Fibroblast of lung (primary cell): ENCODE measurements around the gene PDZD7. TPM values are rescaled to one million over a fixed set of nuclear protein-coding genes. Genes with fewer than 3 reads are reported as not detected.
"Not testable (repeated sequence)": the region's sequence is repeated elsewhere in the genome, so short reads cannot be mapped to it uniquely, and the experiment has no call there.

Experiments used
- DNase-seq, 2 donors: peaks; one replicate each; pipeline versions ENCODE4 v3.0.0 to v3.0.0-alpha.2; 2010; ENCODE audit warnings: low read depth in 2 of 2
- H2AFZ ChIP-seq: 2 replicates; pipeline ENCODE4 v1.5.1; 2012; ENCODE audit warnings: low read length, control low read depth, inconsistent platforms
- H3K27ac ChIP-seq: 2 replicates; pipeline ENCODE4 v1.5.1; 2011; ENCODE audit warnings: low read length, control low read depth; ENCODE audit not compliant: insufficient read depth
- H3K27me3 ChIP-seq: 2 replicates; pipeline ENCODE4 v1.5.1; 2011; ENCODE audit warnings: mild to moderate bottlenecking, low read length; ENCODE audit not compliant: control insufficient read depth, insufficient read depth
- H3K36me3 ChIP-seq: 2 replicates; pipeline ENCODE4 v1.5.1; 2011; ENCODE audit warnings: low read length; ENCODE audit not compliant: control insufficient read depth, insufficient read depth
- H3K4me1 ChIP-seq: 2 replicates; pipeline ENCODE4 v1.5.1; 2011; ENCODE audit warnings: low read length; ENCODE audit not compliant: control insufficient read depth, insufficient read depth; ENCODE audit errors: extremely low read depth
- H3K4me2 ChIP-seq: 2 replicates; pipeline ENCODE4 v1.5.1; 2011; ENCODE audit warnings: low read length, control low read depth; ENCODE audit not compliant: insufficient read depth; ENCODE audit errors: extremely low read depth
- H3K4me3 ChIP-seq, 4 experiments: fragments of 200-600 bp in 1 of 4; sonication (generic) in 1 of 4; replicated peaks in 1 of 4; 2 replicates each; pipeline ENCODE4 v1.5.1; 2011 to 2016; ENCODE audit warnings: low read length in 4 of 4, low read depth in 3 of 4, mild to moderate bottlenecking in 3 of 4, control low read depth in 2 of 4, inconsistent platforms in 1 of 4, mixed read lengths in 1 of 4; ENCODE audit not compliant: insufficient read depth in 1 of 4; ENCODE audit errors: control extremely low read depth in 1 of 4
- H3K79me2 ChIP-seq: 2 replicates; pipeline ENCODE4 v1.5.1; 2012; ENCODE audit warnings: mild to moderate bottlenecking, low read length, inconsistent platforms; ENCODE audit not compliant: control insufficient read depth, insufficient read depth
- H3K9ac ChIP-seq: 2 replicates; pipeline ENCODE4 v1.5.1; 2011; ENCODE audit warnings: mild to moderate bottlenecking, low read length, control low read depth; ENCODE audit not compliant: insufficient read depth
- H3K9me3 ChIP-seq: 2 replicates; pipeline ENCODE4 v1.5.1; 2012; ENCODE audit warnings: low read depth, low read length; ENCODE audit not compliant: control insufficient read depth, insufficient read depth
- H4K20me1 ChIP-seq: 2 replicates; pipeline ENCODE4 v1.5.1; 2011; ENCODE audit warnings: low read length; ENCODE audit not compliant: control insufficient read depth, insufficient read depth; ENCODE audit errors: extremely low read depth
- CTCF ChIP-seq, 2 donors: IDR thresholded peaks in 1 of 2; conservative IDR thresholded peaks in 1 of 2; 1 replicate in 1 of 2; 2 replicates in 1 of 2; pipeline ENCODE4 v1.5.1; 2011 to 2012; ENCODE audit warnings: low read length in 2 of 2, control low read depth in 1 of 2, inconsistent platforms in 1 of 2, low read depth in 1 of 2, mild to moderate bottlenecking in 1 of 2
- EZH2 ChIP-seq: IDR thresholded peaks from 2 replicates; pipeline ENCODE4 v1.5.1; 2012; ENCODE audit warnings: low read length, control low read depth, mild to moderate bottlenecking; ENCODE audit errors: missing control alignments
- polyA plus RNA-seq, 2 donors: library from polyadenylated mRNA; depleted of rRNA in 1 of 2; stranded (reverse) in 1 of 2; unstranded in 1 of 2; fragments of >200 nt; gene quantifications; 2 replicates each; pipeline ENCODE4 v1.2.1, GENCODE V29; 2011 to 2012; ENCODE audit warnings: missing spikeins in 1 of 2
- total RNA-seq: library from RNA; depleted of rRNA; stranded (reverse); fragments of >200 nt; gene quantifications from 2 replicates; pipeline ENCODE4 v1.2.1, GENCODE V29; 2014

Gene PDZD7
- total and polyA plus RNA-seq, 2 donors (not counting 1 experiment from before 2014, with no cell fraction given) = 0.42 to 1.3 TPM

GRCh38 chr10:100978121-100978900, 52.6 kb downstream of the PDZD7 start:
- no peak overlapping the region for H3K4me3 ChIP-seq
- no peak for TF ChIP-seq EZH2
- no peak for TF ChIP-seq CTCF (conservative IDR thresholded peaks at IDR 0.05 in 1 of 2, IDR thresholded peaks at IDR 0.05 in 1 of 2; ENCODE audit: low read depth in 1 of 2, low read length in 2 of 2)
- H3K9me3 ChIP-seq = no peaks in the 10 kb centered on the region
- H3K27me3 ChIP-seq = no peaks in the 10 kb centered on the region
- H3K36me3 ChIP-seq = peaks cover 6% of the 10 kb centered on the region
- H4K20me1 ChIP-seq = no peaks in the 10 kb centered on the region
- H3K79me2 ChIP-seq = no peaks in the 10 kb centered on the region
- no peaks in the 10 kb centered on the region for H3K4me1 ChIP-seq
- DNase-seq = no peak
- H3K27ac ChIP-seq = no peak overlapping the region
- no peak overlapping the region for H2AFZ ChIP-seq
- H3K4me2 ChIP-seq = no peak overlapping the region
- H3K9ac ChIP-seq = no peak overlapping the region

- H3K36me3 ChIP-seq = peaks cover 6% of the 10 kb centered on the region
- H3K27ac ChIP-seq = no peak overlapping the region
Measured at GRCh38 chr10:100977436-100977835, 53.5 kb downstream of the PDZD7 start.

DNA sequence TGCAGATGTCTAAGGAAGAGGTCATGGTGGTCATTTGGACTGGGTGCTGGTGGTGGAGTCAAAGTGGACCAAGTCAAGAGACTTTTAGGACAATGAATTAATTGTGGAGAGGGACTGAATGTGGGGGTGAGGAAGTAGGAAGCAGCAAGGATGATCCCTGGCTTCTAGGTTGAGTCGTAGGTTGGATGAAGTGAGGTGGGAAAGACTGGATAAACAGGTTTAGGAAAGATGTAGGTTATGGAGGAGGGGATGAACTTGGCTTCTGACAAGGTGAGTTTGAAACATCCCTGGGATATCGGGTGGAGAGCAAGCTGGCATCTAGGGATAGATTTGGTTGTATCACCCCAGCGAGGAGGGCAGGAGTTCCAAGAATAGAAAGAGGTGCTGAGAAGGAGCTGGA, 54.0 kb downstream of the PDZD7 start:
- peaks cover 6% of the 10 kb centered on the region for H3K36me3 ChIP-seq
- no peak overlapping the region for H2AFZ ChIP-seq
- H3K4me1 ChIP-seq = no peaks in the 10 kb centered on the region
- H3K9ac ChIP-seq = no peak overlapping the region
- no peak for DNase-seq
- no peaks in the 10 kb centered on the region for H3K27me3 ChIP-seq
- no peaks in the 10 kb centered on the region for H4K20me1 ChIP-seq
- H3K27ac ChIP-seq = no peak overlapping the region
- no peaks in the 10 kb centered on the region for H3K9me3 ChIP-seq
- no peak for TF ChIP-seq EZH2
- TF ChIP-seq CTCF (conservative IDR thresholded peaks at IDR 0.05 in 1 of 2, IDR thresholded peaks at IDR 0.05 in 1 of 2; ENCODE audit: low read depth in 1 of 2, low read length in 2 of 2) = no peak
- H3K4me3 ChIP-seq = no peak overlapping the region
- no peak overlapping the region for H3K4me2 ChIP-seq
- H3K79me2 ChIP-seq = no peaks in the 10 kb centered on the region

More at GRCh38 chr10:100977436-100977835, 53.5 kb downstream of the PDZD7 start:
- Histone ChIP-seq H3K4me2 (no peak overlapping the region), H3K27me3 (no peaks in the 10 kb centered on the region), H3K4me3 (no peak overlapping the region), H4K20me1 (no peaks in the 10 kb centered on the region), H3K9me3 (no peaks in the 10 kb centered on the region), H3K9ac (no peak overlapping the region), H3K4me1 (no peaks in the 10 kb centered on the region), H3K79me2 (no peaks in the 10 kb centered on the region), H2AFZ (no peak overlapping the region)
- no peak for DNase-seq
- no peak for TF ChIP-seq CTCF (conservative IDR thresholded peaks at IDR 0.05 in 1 of 2, IDR thresholded peaks at IDR 0.05 in 1 of 2; ENCODE audit: low read depth in 1 of 2, low read length in 2 of 2)
- no peak for TF ChIP-seq EZH2

DNA sequence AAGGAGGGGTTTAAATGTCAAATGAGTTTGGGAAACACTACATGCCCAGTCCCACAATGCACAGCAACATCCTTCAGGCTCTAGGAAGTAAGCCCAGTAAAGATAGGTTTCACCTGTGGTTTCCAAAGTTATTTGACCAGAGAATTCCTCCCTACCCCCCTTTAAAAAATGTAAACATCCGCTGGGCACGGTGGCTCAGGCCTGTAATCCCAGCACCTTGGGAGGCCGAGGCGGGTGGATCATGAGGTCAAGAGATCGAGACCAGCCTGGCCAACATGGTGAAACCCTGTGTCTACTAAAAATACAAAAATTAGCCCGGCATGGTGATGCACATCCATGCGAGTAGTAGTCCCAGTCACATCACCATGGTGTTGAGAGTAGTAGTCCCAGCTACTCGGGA, 55.5 kb downstream of the PDZD7 start:
- not testable (repeated sequence) for H3K27me3 ChIP-seq, H4K20me1 ChIP-seq, H3K9ac ChIP-seq, H3K4me1 ChIP-seq, H3K4me3 ChIP-seq, H3K79me2 ChIP-seq, H2AFZ ChIP-seq, DNase-seq, H3K36me3 ChIP-seq, H3K27ac ChIP-seq, H3K9me3 ChIP-seq, H3K4me2 ChIP-seq
